ENCODE data around the gene IGF1.

DNA sequence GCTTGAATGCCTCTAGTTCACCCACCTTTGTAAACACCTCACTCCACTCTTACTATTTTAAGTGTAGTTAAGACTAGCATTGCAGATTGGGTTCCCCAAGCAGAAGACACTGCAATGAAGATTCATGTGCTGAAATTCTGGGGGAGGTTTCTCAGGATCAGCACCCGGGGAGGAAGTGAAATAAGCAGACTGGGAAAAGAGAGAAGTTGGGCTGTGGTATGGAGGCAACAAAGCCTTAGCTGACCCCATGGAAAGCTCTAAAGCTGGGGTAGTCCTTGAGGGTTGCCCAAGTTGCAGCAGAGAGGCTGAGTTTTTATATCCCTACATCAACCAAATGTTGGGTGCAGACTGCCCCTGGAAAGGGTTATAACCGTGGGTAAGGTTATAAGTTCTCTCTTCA is 23.9 kb upstream of the IGF1 start:
- TF ChIP-seq, protein P1, sequence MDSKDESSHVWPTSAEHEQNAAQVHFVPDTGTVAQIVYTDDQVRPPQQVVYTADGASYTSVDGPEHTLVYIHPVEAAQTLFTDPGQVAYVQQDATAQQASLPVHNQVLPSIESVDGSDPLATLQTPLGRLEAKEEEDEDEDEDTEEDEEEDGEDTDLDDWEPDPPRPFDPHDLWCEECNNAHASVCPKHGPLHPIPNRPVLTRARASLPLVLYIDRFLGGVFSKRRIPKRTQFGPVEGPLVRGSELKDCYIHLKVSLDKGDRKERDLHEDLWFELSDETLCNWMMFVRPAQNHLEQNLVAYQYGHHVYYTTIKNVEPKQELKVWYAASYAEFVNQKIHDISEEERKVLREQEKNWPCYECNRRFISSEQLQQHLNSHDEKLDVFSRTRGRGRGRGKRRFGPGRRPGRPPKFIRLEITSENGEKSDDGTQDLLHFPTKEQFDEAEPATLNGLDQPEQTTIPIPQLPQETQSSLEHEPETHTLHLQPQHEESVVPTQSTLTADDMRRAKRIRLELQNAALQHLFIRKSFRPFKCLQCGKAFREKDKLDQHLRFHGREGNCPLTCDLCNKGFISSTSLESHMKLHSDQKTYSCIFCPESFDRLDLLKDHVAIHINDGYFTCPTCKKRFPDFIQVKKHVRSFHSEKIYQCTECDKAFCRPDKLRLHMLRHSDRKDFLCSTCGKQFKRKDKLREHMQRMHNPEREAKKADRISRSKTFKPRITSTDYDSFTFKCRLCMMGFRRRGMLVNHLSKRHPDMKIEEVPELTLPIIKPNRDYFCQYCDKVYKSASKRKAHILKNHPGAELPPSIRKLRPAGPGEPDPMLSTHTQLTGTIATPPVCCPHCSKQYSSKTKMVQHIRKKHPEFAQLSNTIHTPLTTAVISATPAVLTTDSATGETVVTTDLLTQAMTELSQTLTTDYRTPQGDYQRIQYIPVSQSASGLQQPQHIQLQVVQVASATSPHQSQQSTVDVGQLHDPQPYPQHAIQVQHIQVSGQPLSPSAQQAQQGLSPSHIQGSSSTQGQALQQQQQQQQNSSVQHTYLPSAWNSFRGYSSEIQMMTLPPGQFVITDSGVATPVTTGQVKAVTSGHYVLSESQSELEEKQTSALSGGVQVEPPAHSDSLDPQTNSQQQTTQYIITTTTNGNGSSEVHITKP (tag by site-specific recombination; IDR thresholded peaks at IDR 0.05) = no peak
- TF ChIP-seq, protein P2, sequence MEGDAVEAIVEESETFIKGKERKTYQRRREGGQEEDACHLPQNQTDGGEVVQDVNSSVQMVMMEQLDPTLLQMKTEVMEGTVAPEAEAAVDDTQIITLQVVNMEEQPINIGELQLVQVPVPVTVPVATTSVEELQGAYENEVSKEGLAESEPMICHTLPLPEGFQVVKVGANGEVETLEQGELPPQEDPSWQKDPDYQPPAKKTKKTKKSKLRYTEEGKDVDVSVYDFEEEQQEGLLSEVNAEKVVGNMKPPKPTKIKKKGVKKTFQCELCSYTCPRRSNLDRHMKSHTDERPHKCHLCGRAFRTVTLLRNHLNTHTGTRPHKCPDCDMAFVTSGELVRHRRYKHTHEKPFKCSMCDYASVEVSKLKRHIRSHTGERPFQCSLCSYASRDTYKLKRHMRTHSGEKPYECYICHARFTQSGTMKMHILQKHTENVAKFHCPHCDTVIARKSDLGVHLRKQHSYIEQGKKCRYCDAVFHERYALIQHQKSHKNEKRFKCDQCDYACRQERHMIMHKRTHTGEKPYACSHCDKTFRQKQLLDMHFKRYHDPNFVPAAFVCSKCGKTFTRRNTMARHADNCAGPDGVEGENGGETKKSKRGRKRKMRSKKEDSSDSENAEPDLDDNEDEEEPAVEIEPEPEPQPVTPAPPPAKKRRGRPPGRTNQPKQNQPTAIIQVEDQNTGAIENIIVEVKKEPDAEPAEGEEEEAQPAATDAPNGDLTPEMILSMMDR (tag by site-specific recombination; IDR thresholded peaks at IDR 0.05) = no peak
- no peak for TF ChIP-seq ZNF529 (tag by site-specific recombination; IDR thresholded peaks at IDR 0.05; ENCODE audit: insufficient replicate concordance)
- TF ChIP-seq, protein P3, sequence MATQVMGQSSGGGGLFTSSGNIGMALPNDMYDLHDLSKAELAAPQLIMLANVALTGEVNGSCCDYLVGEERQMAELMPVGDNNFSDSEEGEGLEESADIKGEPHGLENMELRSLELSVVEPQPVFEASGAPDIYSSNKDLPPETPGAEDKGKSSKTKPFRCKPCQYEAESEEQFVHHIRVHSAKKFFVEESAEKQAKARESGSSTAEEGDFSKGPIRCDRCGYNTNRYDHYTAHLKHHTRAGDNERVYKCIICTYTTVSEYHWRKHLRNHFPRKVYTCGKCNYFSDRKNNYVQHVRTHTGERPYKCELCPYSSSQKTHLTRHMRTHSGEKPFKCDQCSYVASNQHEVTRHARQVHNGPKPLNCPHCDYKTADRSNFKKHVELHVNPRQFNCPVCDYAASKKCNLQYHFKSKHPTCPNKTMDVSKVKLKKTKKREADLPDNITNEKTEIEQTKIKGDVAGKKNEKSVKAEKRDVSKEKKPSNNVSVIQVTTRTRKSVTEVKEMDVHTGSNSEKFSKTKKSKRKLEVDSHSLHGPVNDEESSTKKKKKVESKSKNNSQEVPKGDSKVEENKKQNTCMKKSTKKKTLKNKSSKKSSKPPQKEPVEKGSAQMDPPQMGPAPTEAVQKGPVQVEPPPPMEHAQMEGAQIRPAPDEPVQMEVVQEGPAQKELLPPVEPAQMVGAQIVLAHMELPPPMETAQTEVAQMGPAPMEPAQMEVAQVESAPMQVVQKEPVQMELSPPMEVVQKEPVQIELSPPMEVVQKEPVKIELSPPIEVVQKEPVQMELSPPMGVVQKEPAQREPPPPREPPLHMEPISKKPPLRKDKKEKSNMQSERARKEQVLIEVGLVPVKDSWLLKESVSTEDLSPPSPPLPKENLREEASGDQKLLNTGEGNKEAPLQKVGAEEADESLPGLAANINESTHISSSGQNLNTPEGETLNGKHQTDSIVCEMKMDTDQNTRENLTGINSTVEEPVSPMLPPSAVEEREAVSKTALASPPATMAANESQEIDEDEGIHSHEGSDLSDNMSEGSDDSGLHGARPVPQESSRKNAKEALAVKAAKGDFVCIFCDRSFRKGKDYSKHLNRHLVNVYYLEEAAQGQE (tag by site-specific recombination; IDR thresholded peaks at IDR 0.05) = no peak

Measured in HEK293 (cell line).